ENCODE data around the gene TMEM272.

GRCh38 chr13:51778392-51778791 is 66.6 kb downstream of the TMEM272 start:
- no peak for TF ChIP-seq CTCF (IDR thresholded peaks at IDR 0.05; ENCODE audit: extremely low read depth in 1 of 2, insufficient read depth in 1 of 2, low read depth in 1 of 2, low read length in 2 of 2)
- no peak for TF ChIP-seq POLR2AphosphoS5 (IDR thresholded peaks at IDR 0.05; ENCODE audit: insufficient read depth, low read depth, low read length)
- no peak for TF ChIP-seq POLR2A (IDR thresholded peaks at IDR 0.05; ENCODE audit: low read depth, low read length)
- TF ChIP-seq MAX (IDR thresholded peaks at IDR 0.05; ENCODE audit: insufficient read depth, insufficient read length): no peak
- TF ChIP-seq FOS (IDR thresholded peaks at IDR 0.05; ENCODE audit: borderline replicate concordance, insufficient read depth, low read length): no peak
- no peak for TF ChIP-seq EZH2 (IDR thresholded peaks at IDR 0.05; ENCODE audit: borderline replicate concordance, low read depth, low read length, severe bottlenecking)
- no peak for TF ChIP-seq JUN (IDR thresholded peaks at IDR 0.05; ENCODE audit: borderline replicate concordance, insufficient read depth, insufficient read length, low read depth)
- TF ChIP-seq MYC (IDR thresholded peaks at IDR 0.05; ENCODE audit: low read depth, low read length): no peak
- TF ChIP-seq GATA2 (IDR thresholded peaks at IDR 0.05; ENCODE audit: insufficient read depth, insufficient read length, low read depth, low read length): no peak

All from endothelial cell of umbilical vein (primary cell).